ENCODE data around the gene CDK13.
"Not testable (repeated sequence)": the region's sequence is repeated elsewhere in the genome, so short reads cannot be mapped to it uniquely, and the experiment has no call there.

Gene CDK13

GRCh38 chr7:39949971-39950472 lies at the start of gene CDK13:
CDK13 (plus strand) TSS chr7:39950256; CDS start chr7:39950642, 386 bp downstream.
- DNase-seq (ENCODE audit: low spot score), result peak; percentile 79

- no peak for DNase-seq (ENCODE audit: low spot score)
These were observed 46.0 kb upstream of the CDK13 start for GRCh38 chr7:39904077-39904486.

- DNase-seq (ENCODE audit: low spot score), result no peak
These were observed 41.9 kb upstream of the CDK13 start for GRCh38 chr7:39908141-39908540.

GRCh38 chr7:39908973-39909372 lies 41.1 kb upstream of the CDK13 start:
- DNase-seq (ENCODE audit: low spot score), result no peak

GRCh38 chr7:39909526-39909925 lies 40.5 kb upstream of the CDK13 start:
- no peak for DNase-seq (ENCODE audit: low spot score)

- DNase-seq (ENCODE audit: low spot score), result no peak
These were observed 39.8 kb upstream of the CDK13 start for GRCh38 chr7:39910108-39910869.

- no peak for DNase-seq (ENCODE audit: low spot score)
These were observed 38.9 kb upstream of the CDK13 start for GRCh38 chr7:39911167-39911566.

- DNase-seq (ENCODE audit: low spot score), result not testable (repeated sequence)
These were observed 34.2 kb upstream of the CDK13 start for GRCh38 chr7:39915847-39916246.

- DNase-seq (ENCODE audit: low spot score), result peak; percentile 16
These were observed 30.4 kb upstream of the CDK13 start for GRCh38 chr7:39919646-39920045.

GRCh38 chr7:39921506-39922175 lies 28.4 kb upstream of the CDK13 start:
- no peak for DNase-seq (ENCODE audit: low spot score)

GRCh38 chr7:39922580-39922979 lies 27.5 kb upstream of the CDK13 start:
- DNase-seq (ENCODE audit: low spot score), result no peak

- DNase-seq (ENCODE audit: low spot score), result no peak
These were observed 27.0 kb upstream of the CDK13 start for GRCh38 chr7:39923091-39923490.

- DNase-seq (ENCODE audit: low spot score), result no peak
These were observed 25.9 kb upstream of the CDK13 start for GRCh38 chr7:39924122-39924521.

- DNase-seq (ENCODE audit: low spot score), result no peak
These were observed 23.9 kb upstream of the CDK13 start for GRCh38 chr7:39926111-39926510.

- DNase-seq (ENCODE audit: low spot score), result no peak
These were observed 23.0 kb upstream of the CDK13 start for GRCh38 chr7:39927018-39927417.

- no peak for DNase-seq (ENCODE audit: low spot score)
These were observed 15.9 kb upstream of the CDK13 start for GRCh38 chr7:39934132-39934531.

GRCh38 chr7:39936761-39937160 lies 13.3 kb upstream of the CDK13 start:
- DNase-seq (ENCODE audit: low spot score), result no peak

GRCh38 chr7:39937366-39938153 lies 12.5 kb upstream of the CDK13 start:
- DNase-seq (ENCODE audit: low spot score), result no peak

GRCh38 chr7:39942883-39943282 lies 7.2 kb upstream of the CDK13 start:
- DNase-seq (ENCODE audit: low spot score), result no peak

GRCh38 chr7:39946693-39947092 lies 3.4 kb upstream of the CDK13 start:
- no peak for DNase-seq (ENCODE audit: low spot score)

- no peak for DNase-seq (ENCODE audit: low spot score)
These were observed 1.6 kb upstream of the CDK13 start for GRCh38 chr7:39948375-39948955.
